ENCODE data around the gene NCOA3. TPM values are rescaled to one million over a fixed set of nuclear protein-coding genes. Genes with fewer than 3 reads are reported as not detected.

NCOA3 gene
- total RNA-seq, 1 experiment from 2014 or later = 23.3 TPM

- Histone ChIP-seq H3K18ac (ENCODE audit: insufficient read length, low read depth, low read length) (no peak overlapping the region), H2AFZ (ENCODE audit: low read length) (no peak overlapping the region), H2BK120ac (ENCODE audit: low read depth, low read length, poor library complexity, severe bottlenecking) (no peak overlapping the region), H2BK12ac (ENCODE audit: insufficient read length, low read depth, low read length) (no peak overlapping the region), H4K20me1 (ENCODE audit: control insufficient read depth, insufficient read depth, insufficient read length) (no peaks in the 10 kb centered on the region), H3K79me2 (ENCODE audit: insufficient read depth, low read length) (no peaks in the 10 kb centered on the region), H3T11ph (ENCODE audit: low read length) (no peak overlapping the region), H3K14ac (ENCODE audit: insufficient read depth, low read length) (no peak overlapping the region), H3K79me1 (ENCODE audit: insufficient read depth, low read depth, low read length, poor library complexity, severe bottlenecking) (no peaks in the 10 kb centered on the region), H4K91ac (ENCODE audit: insufficient read length, low read depth, low read length) (no peak overlapping the region), H3K9me3 (ENCODE audit: control insufficient read depth, low read depth, low read length) (no peaks in the 10 kb centered on the region), H2BK15ac (ENCODE audit: low read depth, low read length) (no peak overlapping the region), H3K56ac (ENCODE audit: insufficient read length, low read depth, low read length) (no peak overlapping the region), H4K8ac (replicated peaks; ENCODE audit: insufficient read length, low read depth, low read length) (no peak overlapping the region), H3K23ac (ENCODE audit: insufficient read length, low read depth, low read length) (no peak overlapping the region), H3K27ac (ENCODE audit: insufficient read length, low read depth, low read length) (no peak overlapping the region), H3K27me3 (ENCODE audit: insufficient read depth, low read length) (no peaks in the 10 kb centered on the region), H3K4me2 (ENCODE audit: insufficient read depth, insufficient read length, low read length) (no peak overlapping the region), H2BK5ac (ENCODE audit: insufficient read length, low read length) (no peak overlapping the region), H3K9ac (ENCODE audit: extremely low read depth, insufficient read length, low read length) (no peak overlapping the region), H3K4ac (ENCODE audit: low read depth, low read length) (no peak overlapping the region), H3K4me1 (ENCODE audit: insufficient read depth, low read length) (no peaks in the 10 kb centered on the region), H2AK5ac (ENCODE audit: insufficient read length, low read length) (no peak overlapping the region), H2BK20ac (ENCODE audit: low read depth, low read length, poor library complexity, severe bottlenecking) (no peak overlapping the region), H4K5ac (ENCODE audit: insufficient read length, low read depth, low read length) (no peak overlapping the region), H3K23me2 (ENCODE audit: insufficient read length, low read depth, low read length, poor library complexity, severe bottlenecking) (no peaks in the 10 kb centered on the region)
- Mint-ChIP-seq H3K4me1 (no peaks in the 10 kb centered on the region), H3K9me3 (no peaks in the 10 kb centered on the region), H3K4me3 (no peak overlapping the region), H3K27me3 (ENCODE audit: low read depth) (no peaks in the 10 kb centered on the region; the same call in 1 of the 2 replicates), H3K27ac (0 out of 7 replicates have a peak overlapping the region, but pooled peaks of 1 of the 3 experiments have one; percentile 0), H3K36me3 (ENCODE audit: insufficient read depth in 1 of 3, low read depth in 3 of 3) (no peaks in the 10 kb centered on the region)
- no peak for TF ChIP-seq CTCF (conservative IDR thresholded peaks at IDR 0.05)
- WGBS (ENCODE audit: extremely low coverage, insufficient read length, low lambda C conversion rate) = no CpG with 5 or more reads among the region's 2 CpGs
- no peak for DNase-seq
These were observed 111.0 kb downstream of the NCOA3 start for GRCh38 chr20:47612670-47613069.

All from H9 (cell line).